ENCODE measurements around the gene GUCY1A2.
"Not testable (repeated sequence)": the region's sequence is repeated elsewhere in the genome, so short reads cannot be mapped to it uniquely, and the experiment has no call there.

GUCY1A2 gene

GRCh38 chr11:107018219-107018901 is at the start of gene GUCY1A2:
Gene GUCY1A2 (minus strand): TSS chr11:107018476. CDS start chr11:107018055, 421 bp downstream.
- no peak for DNase-seq (ENCODE audit: low read depth, low spot score)

- no peak for DNase-seq (ENCODE audit: low read depth, low spot score)
These were observed 36.1 kb upstream of the GUCY1A2 start for GRCh38 chr11:107054391-107054790.

- not testable (repeated sequence) for DNase-seq (ENCODE audit: low read depth, low spot score)
These were observed 33.1 kb upstream of the GUCY1A2 start for GRCh38 chr11:107051332-107051731.

- not testable (repeated sequence) for DNase-seq (ENCODE audit: low read depth, low spot score)
These were observed 32.6 kb upstream of the GUCY1A2 start for GRCh38 chr11:107050899-107051298.

- no peak for DNase-seq (ENCODE audit: low read depth, low spot score)
These were observed 31.8 kb upstream of the GUCY1A2 start for GRCh38 chr11:107050121-107050520.

GRCh38 chr11:107044503-107044902 is 26.2 kb upstream of the GUCY1A2 start:
- no peak for DNase-seq (ENCODE audit: low read depth, low spot score)

DNA sequence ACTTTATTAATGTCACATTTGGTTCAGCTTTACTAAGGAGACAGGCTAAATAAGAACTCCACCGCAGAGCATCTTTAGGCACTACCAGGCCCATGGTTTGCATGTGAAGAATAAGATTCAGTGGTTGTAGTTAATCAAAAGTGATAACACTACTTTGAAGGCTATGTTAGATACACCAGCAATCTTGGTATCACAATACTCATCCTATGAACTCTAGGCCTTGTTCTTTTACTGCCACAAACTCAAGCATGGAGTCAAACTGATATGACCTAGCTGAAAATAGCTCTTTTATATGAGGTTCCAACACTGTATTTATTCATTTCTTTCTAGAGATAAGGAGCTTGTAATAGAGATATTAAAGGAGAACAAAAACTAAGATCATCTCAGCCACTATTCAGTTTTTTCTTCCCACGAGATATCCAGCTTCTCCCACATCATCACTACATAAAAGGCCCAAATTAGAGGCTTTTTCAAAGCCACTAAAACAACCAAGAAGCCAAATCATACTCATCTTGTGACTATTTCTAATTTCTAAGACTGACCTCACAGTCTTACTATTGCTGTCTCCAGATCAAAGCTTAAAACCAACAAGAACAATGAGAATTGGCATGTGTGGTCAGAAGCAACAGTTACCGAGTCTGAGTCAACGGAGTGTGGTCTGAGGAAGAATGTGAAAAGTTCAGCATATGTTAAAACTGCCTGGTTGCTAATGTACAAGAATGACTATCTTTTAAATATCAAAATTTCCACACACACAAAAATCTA is 25.1 kb upstream of the GUCY1A2 start:
- DNase-seq (ENCODE audit: low read depth, low spot score), result no peak

- DNase-seq (ENCODE audit: low read depth, low spot score), result no peak
These were observed 24.5 kb upstream of the GUCY1A2 start for GRCh38 chr11:107042748-107043147.

DNA sequence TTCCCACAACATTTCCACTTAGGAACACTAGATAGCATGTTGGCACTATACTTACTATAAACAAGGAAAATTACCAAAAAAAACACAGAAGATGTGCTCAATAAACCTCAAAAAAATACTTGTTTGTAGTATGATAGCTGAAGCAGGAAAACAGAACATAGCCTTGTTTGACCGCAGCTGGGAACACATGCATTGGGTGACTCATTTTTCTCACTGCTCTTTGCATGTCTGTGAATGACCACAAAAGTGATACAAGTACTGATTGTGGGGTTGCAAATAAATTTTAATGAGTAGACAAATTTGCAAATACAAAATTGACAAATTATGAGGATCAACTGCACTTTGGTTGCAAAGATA is 22.8 kb upstream of the GUCY1A2 start:
- no peak for DNase-seq (ENCODE audit: low read depth, low spot score)

DNA sequence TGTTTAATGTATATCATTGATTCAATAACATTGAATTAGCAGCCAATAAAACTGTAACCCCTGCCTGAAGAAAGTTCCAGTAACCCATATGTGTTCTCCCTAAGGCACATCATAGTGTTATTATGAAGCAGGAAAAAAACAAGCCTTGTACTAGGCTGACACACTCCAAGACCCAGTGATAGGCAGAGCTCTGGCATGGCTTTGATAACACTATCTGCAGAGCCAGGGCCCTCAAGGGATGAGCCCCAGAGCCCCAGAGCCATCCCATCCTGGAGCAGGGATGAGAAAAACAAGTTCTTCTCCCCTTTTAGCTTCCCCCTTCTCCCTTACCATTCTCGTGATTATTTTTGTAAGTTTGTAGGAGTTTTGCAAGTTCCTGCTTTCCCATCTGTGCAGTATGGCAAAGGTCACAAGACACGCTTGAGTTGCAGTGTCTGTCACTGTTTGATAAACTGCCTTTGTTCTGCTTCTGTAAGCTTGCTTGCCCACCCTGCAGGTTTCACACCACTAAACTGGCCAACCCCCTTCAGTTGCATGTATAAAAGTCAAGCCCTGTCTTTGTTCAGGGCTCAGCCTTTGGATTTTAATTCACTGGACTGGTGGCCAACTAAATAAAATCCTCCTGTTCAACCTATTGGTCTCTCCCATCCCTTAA is 22.3 kb upstream of the GUCY1A2 start:
- DNase-seq (ENCODE audit: low read depth, low spot score), result no peak

DNA sequence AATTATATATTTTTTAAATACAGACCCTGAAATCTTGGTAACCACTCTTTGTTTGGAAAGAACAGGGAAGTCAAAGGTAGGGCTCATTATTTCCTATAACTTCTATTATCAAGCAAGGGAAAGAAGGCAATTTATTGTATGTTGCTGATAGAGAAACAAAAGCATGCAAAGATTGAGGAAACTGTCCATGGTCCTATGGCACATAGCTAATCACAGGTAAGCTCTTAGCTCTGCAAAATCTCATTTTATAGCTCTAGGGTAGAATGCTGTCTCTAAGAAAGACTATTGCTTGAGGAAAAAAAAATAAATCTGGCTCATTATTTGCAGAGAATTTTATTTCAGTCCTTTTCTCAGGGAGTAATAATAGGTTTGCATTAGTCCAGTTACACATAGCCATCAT is 7.4 kb upstream of the GUCY1A2 start:
- no peak for DNase-seq (ENCODE audit: low read depth, low spot score)

GRCh38 chr11:107020594-107020993 is 2.3 kb upstream of the GUCY1A2 start:
- no peak for DNase-seq (ENCODE audit: low read depth, low spot score)

- DNase-seq (ENCODE audit: low read depth, low spot score), result peak; percentile 86
These were observed 722 bp upstream of the GUCY1A2 start for GRCh38 chr11:107018902-107019493.

- peak; percentile 70 for DNase-seq (ENCODE audit: low read depth, low spot score)
These were observed 650 bp downstream of the GUCY1A2 start for GRCh38 chr11:107017433-107018218.

DNA sequence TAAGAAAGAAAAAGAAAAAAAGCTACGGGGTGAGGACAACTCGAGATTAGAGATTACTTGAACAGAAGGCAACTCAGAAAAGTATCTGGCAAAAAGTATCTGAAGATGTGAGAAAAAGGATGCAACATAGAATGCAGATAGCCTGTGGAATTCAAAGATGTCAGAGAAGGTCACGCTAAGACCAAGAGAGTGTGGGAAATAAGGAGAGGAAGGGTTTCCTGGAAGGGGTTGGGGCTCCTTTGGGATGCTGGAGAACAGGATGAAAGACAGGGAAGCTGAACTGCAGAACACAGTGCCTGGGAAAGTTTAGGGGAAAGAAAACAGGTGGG is 1.2 kb downstream of the GUCY1A2 start:
- DNase-seq (ENCODE audit: low read depth, low spot score), result no peak

GRCh38 chr11:107014871-107015270 is 3.4 kb downstream of the GUCY1A2 start:
- DNase-seq (ENCODE audit: low read depth, low spot score), result no peak

DNA sequence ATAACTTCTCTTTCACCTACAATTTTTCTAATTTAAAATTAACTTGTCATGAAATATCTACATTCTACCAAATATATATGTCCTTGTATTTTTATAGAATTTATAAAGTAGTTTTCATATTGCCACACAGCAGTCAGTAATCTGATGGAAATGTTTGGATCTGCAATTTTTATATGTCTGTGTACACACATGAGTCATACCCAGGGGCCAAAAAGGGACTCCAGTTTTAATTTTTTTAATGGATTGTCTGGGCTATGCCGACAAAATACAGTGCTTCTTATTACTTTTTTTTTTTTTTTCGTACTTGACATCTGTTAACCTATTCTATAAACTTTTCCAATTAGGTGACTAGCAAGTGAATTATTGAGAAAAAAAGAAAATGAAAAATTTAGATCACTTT is 6.3 kb downstream of the GUCY1A2 start:
- DNase-seq (ENCODE audit: low read depth, low spot score), result no peak

GRCh38 chr11:107009190-107009589 is 9.1 kb downstream of the GUCY1A2 start:
- DNase-seq (ENCODE audit: low read depth, low spot score), result no peak

DNA sequence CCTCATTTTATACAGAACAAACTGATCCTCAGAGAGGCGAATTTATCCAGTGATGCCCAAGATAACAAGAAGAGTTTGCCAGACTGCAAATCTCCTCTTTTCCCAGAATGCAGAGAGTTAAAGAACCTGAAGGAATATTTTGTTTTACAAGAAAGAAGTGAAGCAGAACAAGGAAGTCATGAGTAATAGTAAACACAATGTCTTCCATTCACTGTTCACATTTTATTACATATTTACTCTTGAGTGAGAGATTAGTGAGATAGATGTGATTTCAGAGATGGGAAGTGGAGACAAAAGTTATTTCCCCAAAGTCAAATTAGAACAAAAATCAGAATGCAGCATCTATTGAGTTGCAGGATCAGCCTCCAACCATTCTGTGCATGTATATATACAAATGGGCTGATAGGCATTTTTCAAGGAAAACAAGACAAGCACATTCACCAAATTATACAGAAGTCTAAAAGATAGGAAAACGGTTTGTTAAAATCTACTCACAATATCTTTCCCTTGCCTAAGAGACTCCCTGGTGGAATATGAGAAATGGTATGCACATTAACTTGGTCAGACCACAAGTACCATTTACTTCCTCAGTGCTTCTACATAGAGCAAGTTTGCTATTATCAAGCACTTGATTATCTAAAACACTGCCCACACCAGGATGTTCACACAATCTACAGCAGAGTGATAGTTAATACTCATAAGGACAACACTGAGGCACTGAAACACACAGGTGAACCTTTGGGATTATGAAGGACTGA is 12.0 kb downstream of the GUCY1A2 start:
- DNase-seq (ENCODE audit: low read depth, low spot score), result no peak

DNA sequence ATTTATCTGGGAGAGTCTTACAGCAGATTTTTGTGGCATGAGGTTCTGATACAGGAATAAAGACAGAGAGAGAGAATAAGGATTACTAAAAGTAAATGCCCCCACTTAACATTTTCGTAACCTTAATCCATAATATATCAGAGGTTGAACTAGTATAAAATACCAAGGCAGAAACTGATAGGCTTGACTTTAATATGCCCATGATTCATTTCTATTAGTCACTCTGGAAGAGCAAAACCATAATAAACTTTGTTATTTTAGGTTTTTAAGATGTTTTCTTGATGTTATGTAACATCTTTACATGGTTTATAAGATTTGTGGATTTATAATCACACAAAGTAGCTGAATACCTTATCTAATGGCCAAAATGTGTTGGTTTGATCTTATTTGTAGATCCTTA is 19.1 kb downstream of the GUCY1A2 start:
- DNase-seq (ENCODE audit: low read depth, low spot score), result no peak

DNA sequence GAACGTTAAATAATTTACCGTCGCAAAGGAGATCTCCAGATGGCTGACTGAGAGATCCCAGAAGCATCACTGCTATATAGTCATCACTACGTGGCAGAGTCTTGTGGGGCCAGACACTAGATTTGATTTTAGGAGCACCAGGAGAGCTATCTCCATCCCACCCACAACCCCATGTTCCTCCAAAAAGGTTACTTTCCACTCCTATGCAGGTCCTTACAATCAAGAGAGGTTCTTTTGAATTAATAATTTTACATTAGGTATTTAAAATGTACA is 19.4 kb downstream of the GUCY1A2 start:
- no peak for DNase-seq (ENCODE audit: low read depth, low spot score)
